DMS153 treated with DMSO at 0.1 percent for 48 hours (cell line): ENCODE results near the gene TXNRD2.

Experiments
- DNase-seq: peaks from one replicate; lab custom pipeline; 2025; ENCODE audit not compliant: unreplicated experiment; lab: John Stamatoyannopoulos, UW

The TXNRD2 gene

GRCh38 chr22:19905347-19906276 lies 36.0 kb downstream of the TXNRD2 start:
- DNase-seq = no peak

DNA sequence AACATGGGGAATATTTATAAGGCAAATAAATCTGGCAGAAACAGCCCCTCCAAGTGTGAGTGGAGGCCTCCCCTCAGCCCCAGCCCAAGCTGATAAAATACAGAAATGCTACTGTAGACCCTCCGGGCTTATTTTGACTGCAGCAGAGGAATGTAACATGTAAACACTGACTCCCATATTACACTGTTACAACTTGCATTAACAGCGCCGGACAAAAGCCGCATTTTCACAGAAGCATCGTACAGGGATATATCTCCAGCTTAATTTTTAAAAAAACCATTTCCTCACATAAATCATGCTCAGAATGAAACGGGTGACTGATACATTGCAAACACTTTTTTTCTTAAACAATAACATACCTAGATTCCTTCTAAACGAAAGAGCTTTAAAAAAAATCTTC lies 36.7 kb downstream of the TXNRD2 start:
- DNase-seq = no peak

- DNase-seq = no peak
Observed at GRCh38 chr22:19904174-19904856, 37.3 kb downstream of the TXNRD2 start.

DNA sequence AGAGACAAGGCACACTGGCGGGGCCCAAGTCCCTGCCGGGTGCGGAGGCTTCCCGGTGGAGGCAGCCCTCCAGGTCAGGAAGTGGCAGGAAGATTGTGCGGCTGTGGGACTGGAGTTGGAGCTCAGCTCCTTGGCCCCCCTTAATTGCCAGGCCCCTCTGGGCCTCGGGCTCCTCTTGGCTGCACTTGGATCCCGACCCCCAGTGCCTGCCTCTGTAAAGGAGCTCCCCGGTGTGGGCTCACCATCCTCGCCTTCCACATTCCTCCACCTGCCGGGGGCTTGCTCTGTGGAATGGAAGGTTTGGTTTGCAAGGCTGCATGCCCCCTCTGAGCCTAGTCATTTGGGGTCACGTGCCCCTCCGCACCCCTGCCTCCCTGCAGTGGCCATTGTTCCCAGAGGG lies 38.1 kb downstream of the TXNRD2 start:
- no peak for DNase-seq

DNA sequence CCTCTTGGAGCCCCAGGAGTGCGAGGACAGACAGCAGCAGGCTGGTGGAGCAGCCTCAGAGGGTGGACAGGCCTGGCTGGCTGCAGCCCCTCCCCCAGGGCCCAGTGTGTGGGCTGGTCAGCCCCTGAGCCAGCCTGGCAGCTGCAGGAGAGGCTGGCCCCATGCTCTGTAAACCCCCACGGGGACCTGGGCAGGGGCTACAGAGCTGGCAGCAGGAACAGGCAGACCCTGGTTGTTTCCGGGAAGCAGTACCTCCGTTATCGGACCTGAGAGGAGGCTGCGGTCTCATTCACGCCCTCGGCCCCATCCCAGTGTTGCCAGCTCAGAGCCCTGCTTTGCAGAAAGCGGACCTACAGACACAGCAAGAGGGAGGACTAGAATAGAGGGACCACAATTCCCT lies 38.6 kb downstream of the TXNRD2 start:
- DNase-seq = no peak

GRCh38 chr22:19902245-19902715 lies 39.3 kb downstream of the TXNRD2 start:
- peak; percentile 53 for DNase-seq

DNA sequence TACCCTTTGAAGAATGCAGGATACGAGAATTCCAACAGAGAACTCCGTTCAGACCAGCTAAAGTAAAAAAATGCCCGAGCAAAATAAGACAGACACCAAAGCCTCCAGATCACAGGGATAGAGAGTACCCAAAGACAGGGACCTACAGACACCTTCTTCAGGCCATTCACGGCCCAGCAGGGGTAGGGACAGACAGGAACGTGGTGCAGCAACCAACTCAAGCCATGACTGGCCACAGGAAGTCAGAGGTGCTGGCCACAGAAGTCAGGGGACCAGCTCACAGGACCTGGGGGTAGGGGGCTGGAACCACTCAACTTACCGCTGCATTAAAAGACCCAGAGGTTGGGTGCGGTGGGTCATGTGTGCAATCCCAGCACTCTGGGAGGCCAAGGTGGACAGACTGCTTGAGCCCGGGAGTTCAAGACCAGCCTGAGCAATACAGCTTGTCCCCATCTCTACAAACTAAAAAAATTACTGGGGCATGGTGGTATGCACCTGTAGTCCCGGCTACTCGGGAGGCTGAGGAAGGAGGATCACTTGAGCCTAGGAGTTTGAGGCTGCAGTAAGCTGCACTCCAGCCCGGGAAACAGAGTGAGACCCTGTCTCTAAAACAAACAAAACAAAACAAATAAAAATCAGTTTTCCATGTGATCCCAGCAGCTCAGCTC lies 39.9 kb downstream of the TXNRD2 start:
- no peak for DNase-seq

GRCh38 chr22:19900707-19901436 lies 40.7 kb downstream of the TXNRD2 start:
- no peak for DNase-seq

DNA sequence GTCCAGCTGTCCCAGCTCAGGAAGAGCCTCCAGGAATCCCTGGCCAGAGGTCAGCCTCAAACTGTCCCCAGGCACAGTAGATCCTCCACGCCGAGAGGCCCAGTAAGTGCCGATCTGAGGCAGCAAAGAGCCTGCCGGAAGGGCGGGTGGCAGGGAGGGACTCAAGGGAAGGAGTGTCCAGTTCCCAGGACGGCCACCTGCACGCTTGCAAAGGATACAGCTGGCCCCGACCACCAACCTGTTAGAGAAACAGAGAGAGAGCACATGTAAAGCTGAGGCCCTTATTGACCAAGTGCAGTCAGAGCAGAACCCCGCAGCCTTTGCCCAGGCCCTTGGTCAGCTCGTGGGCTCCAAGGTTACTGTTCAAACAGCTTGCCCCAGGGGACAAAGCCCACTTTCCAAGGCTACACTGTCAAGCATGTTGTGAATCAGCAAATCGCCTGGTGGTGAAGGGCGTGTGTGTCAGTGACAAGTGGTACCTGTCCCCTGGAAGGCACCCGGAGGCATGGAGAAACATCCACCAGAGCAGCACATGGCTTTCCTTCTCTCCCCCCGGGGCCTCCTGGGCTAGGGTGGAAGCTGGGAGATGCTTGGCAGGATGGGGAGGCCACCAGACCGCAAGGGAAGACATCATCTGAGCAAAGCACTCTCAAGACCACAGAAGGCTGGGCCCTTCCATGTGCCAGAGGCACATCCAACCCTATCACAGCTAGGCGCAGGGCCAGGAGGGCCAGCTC lies 42.6 kb downstream of the TXNRD2 start:
- DNase-seq = no peak

DNA sequence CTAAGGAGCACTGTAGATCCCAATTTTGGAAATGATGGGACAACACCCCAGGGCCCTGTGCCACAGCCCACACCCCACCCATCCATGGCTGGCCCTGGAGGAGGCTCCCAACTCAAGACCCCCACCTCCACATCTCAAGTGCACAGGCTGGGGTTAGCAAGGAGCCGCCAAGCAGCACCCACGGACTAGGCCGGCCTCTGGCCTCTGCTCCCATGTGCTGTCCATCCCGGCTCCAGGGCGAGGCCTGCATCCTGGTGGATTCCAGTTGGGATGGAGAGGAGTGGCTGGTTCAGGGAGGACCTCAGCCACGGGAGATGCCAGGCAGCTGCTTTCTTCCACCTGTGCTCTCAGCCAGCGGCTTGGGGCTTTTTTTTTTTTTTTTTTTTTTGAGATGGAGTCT lies 43.5 kb downstream of the TXNRD2 start:
- no peak for DNase-seq

DNA sequence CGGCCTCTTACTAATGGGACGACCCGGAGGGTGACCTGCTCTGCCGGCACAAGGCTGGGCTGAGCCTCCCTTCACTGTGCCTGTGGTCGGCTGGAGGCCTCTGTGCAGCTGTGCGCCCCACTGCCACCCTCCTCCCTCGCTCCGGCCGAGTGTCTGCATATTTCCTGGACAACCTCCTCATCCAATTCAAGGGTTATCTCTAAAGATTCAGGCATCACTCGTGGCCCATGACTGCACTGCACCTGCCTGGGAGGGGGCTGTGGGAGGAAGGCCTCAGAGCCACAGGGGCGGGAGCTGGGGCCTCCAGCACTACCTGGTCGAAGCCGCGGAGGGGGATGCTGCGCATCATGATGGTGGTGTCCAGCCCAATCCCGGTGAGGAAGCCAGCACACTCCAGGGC lies 43.9 kb downstream of the TXNRD2 start:
- no peak for DNase-seq

- no peak for DNase-seq
Observed at GRCh38 chr22:19896665-19897355, 44.8 kb downstream of the TXNRD2 start.

DNA sequence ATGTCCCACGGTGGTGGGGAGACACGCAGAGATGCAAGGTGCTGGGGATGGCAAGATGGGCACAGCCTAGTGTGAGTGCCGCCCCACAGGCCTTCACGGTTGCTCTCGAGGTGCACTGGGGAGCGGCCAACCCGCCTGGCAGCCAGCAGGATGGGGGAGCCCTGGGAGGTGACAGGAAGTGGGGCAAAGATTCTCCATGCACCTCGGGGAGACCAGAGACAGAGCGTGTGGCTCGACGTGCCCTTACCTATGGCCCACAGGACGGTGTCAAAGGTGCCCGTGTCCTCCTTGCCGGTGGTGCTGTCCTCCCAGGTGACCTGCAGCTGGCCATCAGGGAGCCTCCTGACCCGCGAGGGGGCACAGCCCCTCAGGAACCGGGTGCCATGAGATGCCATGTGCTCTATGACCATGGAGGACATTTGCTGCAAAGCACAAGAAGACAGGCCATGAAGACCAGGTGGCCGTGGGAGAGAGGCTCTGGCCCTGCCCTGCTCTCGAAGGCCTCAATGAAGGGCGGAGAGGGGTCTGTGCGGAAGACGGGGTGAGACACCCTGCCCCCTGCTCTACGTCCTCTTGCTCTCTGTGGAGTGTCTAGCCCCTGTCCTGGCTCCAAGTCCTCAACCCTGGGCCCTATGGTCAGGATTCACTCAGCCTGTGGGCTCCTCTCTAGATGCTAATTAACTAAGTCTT lies 46.3 kb downstream of the TXNRD2 start:
- no peak for DNase-seq

DNA sequence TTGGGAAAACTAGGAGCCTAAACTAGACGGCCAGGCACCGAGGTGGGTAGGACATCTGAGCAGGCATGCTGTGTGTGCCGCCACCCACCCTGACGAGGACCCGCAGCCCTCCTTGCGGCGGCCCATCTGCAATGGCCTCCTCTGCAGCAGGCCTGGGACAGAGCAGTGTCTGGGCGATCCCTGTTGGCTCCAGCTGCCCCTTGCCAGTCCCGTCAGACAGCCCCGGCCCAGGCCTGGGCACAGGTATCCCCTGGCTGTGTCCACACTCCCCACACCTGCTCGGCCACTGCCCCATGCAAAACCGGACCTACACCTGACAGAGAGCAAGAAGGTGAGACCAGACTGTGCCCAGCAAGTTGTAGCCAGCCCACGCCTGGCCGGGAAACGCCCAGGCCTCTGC lies 48.3 kb downstream of the TXNRD2 start:
- DNase-seq = no peak

DNA sequence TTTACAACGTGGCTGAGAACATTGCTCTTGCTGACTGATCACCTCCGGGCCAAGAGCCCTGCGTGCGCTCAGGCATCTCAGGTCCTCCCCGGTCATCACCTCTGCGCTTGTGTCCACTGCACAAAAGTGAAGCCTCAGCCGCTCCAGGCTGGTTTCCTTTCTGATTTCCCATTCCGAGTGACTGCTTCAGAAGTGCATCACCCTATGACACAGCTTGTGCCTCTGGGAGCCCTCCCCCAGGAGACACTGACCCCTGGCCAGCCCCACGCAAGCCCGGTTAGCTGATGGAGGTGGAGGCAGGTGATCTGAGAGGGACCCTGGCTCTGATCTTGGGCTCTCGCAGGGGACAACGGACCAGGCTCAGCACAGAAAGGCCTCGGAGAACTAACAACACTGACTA lies 48.7 kb downstream of the TXNRD2 start:
- no peak for DNase-seq

- DNase-seq = no peak
Observed at GRCh38 chr22:19892257-19892879, 49.2 kb downstream of the TXNRD2 start.

DNA sequence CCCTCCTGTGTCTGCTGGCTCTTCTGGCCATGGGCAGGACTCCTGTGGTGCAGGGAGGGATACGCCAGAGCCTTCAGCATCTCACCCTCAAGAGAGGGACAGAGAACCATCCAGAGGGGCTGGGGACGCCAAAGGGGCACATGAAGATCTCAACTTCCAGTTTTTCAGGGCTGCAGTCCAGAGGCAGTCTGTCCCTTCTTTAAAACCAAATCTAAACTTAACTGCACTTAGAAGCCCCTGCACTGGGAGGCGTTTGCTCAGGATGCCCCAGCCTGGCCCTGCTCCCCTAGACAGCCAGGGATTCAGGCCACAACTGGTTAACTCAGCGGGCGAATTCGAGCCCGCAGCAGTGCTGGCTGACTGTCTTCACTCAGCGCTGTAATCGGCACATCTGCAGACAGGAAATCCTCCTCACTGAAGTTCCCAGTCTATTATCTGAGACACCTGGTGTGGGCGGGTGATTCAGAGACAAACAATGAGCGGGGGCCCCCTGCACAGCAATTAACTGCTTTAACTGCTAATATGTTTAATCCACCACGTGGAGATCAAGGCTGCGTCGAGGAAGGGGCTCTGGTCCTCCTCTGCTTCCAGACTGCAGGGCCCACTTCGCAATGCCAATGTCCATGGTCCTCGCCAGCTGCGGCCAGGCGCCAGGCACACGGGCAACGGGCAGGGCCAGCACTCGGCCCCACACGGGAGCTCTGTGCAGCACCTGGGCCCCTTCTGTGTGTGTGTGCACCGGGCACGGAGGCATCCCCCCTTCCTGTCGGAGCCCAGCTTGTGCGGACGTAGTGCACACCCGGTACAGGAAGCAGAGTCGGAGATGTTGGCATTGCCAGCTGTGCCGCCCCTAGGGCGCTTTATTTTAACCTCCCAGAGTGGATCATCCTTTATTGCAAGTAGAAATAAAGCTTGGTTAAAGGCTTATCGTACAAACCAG lies 50.0 kb downstream of the TXNRD2 start:
- peak; percentile 80 for DNase-seq
